ENCODE data around the gene PDE3A.
A peak's percentile ranks its signal among the peaks of the same experiment; 100 is the strongest.

The PDE3A gene

DNA sequence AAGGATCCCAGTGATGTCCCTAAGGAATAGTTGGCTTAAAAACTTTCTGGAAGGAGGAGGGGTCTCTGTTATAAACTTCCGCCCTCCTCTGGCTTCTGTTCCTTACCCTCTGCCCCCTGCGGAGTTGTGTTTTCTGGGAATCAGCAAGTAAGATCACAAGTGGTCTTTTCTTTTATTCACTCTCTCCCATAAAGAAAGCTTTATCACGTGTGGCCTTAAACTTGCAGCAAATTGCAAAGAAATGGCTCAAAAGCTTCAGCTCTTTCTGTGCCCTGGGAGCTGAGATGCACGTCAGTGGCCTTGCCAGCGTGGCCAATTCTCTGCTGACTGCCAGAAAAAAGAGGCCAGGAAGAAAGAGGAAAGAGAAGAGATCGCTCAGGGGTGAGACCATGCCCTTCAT, 326.9 kb downstream of the PDE3A start, which contains the start of gene SLCO1C1:
TSS of gene SLCO1C1 (plus strand) at position 101 of the 400 bp plus-strand sequence. CDS start 4,245 bp downstream, outside the sequence.
- peak in 25 of 56 donors; percentile 1 to 63 (median 18) for DNase-seq

DNA sequence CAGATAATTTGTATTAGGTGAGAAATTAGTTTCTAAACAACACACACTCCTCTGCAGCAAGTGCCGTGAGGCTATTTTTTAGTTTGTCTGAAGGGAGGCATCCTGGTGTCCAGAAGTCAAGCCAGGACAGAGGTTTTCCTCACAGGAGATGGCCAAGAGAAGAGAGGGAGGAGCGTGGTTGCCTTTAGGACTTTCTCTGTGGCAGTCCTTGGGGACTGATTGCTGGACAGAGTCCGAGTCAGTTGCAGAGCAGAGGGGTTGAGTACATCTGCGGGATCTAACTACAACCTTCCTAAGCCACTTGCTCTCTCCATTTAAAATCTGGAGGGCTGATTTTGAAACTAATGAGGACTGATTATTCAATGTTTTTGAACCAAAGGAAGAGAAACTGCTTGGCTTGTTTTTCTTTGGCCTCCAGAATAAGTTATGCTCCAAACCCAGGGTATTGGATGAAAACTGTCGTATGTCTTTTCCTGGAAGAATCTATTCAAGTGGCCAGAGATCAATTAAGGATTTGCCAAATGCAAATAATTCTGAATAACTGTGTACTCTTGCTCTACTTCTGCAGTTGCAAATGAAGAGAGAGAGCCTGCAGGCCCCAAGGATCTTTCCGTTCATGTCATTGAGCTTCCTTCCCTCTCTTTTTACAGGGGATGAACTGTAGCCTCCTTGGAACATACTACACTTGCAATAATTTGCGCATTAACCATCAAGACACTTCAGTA, 328.0 kb downstream of the PDE3A start:
- peak in 13 of 56 donors; percentile 1 to 32 (median 9) for DNase-seq

DNA sequence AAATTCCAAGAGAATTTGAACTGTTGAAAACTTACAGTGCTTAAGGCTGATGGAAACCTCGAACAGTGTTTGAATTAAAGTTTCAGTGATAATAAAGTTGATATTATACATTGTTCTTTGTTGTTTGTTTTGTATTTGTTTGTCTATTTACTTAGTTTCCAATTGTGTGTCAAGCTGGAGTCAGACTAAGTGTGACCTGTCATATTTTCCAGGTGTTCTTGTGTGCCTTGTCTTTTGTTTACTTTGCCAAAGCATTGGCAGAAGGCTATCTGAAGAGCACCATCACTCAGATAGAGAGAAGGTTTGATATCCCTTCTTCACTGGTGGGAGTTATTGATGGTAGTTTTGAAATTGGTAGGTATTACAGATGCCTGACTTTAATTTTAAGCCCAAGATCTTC, 332.8 kb downstream of the PDE3A start:
- DNase-seq: no peak

DNA sequence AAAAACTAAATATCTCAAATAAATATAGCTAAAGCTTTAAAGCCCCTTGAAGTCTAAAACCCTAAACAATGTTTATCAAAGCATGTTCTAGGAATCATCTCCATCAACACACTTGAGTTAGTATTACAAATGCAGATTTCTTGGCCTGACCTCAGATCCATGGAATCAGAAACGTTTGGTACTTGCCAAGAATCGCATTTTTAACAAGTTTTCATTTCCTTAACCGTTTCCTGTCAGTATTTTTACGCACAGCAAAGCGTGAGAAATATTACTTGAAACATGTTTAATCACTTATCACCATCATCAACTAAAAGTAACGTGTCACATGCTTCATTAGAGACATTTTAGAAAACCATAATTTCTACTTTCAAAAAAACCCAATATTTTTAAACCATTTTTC, 336.5 kb downstream of the PDE3A start:
- DNase-seq: no peak

DNA sequence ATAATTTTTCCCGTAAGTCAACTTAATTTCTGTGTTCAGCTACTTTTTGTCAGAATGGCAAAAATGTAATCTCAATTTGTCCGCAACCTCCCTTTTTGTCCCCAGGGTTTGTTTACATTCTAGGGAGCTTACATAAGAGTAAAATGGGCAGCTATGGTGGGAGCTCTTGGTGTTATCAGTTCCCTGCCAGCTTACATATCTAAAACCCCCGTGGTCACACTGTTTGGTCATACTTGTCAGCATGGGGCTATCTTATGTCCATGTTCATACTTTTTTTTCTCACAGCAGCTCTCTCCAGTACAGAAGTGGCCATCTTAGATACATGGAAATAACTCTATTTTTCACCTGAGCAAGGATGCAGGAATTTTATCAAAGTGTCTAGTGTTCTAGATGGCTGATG, 343.5 kb downstream of the PDE3A start:
- no peak for DNase-seq

DNA sequence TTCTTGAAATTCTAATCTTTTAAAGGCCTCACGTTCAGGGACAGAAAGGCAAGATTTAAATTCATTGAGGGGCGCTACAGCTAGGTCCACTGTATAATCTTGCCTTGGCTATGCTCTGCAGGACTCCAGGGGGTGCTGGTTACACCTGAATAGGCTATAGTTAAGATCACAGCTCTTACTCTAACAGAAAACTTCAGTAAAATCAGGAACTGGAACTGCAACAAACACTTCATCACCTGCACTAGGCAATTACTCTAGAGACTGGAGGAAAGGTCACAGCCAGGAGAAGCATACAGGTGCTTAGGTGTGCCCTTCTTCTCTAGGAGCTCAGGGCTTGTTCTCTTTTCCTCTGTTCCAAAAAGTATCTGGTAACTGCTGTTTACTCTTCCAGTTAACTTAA, 347.7 kb downstream of the PDE3A start:
- no peak for DNase-seq

DNA sequence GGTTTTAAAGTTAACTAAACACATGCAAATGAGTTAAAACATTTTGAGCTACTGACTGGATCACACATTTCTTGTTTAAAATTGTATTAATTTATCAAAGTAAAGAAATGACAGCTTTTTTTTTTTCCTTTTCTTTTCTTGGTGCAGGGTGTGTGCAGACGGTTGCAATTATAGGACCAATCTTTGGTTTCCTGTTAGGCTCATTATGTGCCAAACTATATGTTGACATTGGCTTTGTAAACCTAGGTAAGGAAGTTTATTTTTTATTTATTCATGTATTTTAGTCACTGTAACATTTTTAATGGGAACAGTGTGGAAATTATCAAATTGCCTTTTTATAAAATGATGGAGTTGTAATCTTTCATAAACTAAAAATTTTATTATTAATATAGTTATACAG, 348.6 kb downstream of the PDE3A start:
- no peak for DNase-seq

DNA sequence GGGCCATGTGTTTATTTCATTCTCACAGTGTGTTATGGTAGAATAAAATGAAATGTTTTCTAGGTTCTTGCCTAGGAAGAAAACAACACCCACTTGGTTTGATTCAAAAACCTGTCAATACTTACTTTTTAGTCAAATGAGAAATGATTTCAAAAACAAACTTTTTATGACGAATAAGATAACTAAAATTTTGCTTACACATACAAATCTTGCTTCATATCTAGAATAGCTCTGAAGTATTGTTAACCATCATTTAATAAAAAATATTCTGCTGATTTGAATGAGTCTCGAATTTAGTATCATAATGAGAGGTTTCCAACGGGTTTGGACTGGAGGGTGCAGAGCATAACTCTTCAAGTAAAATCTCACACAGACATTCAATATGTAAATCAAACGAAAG, 350.0 kb downstream of the PDE3A start:
- no peak for DNase-seq

DNA sequence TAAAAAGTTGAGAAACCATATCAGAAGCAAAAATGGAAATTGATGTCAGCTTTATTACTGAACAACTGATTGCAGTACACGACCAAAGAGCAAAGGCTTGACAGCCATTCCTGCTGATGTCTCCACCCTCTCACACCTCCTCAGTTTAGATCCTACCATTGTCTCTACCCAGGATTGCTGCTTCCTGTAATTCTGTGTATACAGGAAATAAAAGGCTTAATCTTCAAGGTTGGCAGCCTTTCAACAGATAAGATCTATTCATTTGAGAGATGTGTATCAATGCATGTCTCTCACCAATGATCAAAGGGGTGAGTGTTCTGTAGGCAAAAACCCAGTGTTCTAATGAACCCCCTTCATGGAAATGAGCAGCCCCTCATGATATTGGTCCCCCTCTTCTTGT, 353.8 kb downstream of the PDE3A start:
- no peak for DNase-seq

DNA sequence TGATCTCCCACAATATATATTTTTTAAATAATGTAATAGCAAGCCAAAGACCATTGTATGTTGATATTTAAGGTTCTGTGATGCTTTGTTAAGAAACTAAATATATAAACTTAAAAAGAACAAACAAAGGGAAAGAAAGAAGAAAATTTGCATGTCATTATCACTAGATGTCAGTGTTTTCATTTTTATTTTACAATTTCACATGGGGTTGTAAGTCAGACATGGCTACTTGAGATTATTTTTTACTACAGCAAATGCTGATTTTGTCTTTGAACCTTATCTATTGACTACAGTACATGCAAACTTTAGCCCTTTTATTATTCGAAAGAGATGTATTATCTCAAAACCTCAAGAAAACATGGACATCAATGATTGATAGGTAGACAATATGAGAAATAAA, 362.9 kb downstream of the PDE3A start:
- DNase-seq: no peak

All from amygdala (tissue), 56 donors.